ENCODE results near the gene HUNK. TPM values are rescaled to one million over a fixed set of nuclear protein-coding genes. Genes with fewer than 3 reads are reported as not detected.

Gene HUNK
- polyA plus RNA-seq, 1 donor (not counting 4 experiments of a cell fraction or from before 2014, with no cell fraction given) = 0.03 TPM

DNA sequence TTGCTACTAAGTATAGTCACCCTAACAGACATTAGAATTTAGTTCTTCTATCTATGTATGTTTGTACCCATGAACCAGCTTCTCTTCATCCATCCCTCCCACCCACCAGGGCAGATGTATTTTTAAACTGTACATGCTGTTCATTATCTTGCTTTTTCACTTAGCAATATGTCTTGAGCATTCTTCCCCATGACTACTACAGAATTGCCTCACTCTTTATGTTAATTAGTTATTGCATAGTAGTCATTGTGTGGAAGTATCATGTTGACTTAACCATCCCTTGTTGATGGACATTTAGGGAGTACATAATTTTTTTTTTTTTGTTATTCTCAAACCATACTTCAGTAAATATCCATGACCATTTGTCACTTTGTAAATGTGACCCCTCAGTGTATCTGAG lies 9.9 kb downstream of the HUNK start:
- Histone ChIP-seq H3K9me1 (ENCODE audit: control insufficient read depth, extremely low read depth, insufficient read depth, low read length) (no peaks in the 10 kb centered on the region), H3K4me1 (ENCODE audit: control insufficient read depth, extremely low read depth, insufficient read depth, low read length) (no peaks in the 10 kb centered on the region), H2AFZ (ENCODE audit: control insufficient read depth, low read length) (no peak overlapping the region), H3K27ac (ENCODE audit: control insufficient read depth, insufficient read depth, low read length) (no peak overlapping the region), H3K79me2 (ENCODE audit: control insufficient read depth, insufficient read depth, low read length) (no peaks in the 10 kb centered on the region), H4K20me1 (ENCODE audit: control insufficient read depth, extremely low read depth, insufficient read depth, low read length) (no peaks in the 10 kb centered on the region), H3K9me3 (ENCODE audit: control insufficient read depth, low read depth, low read length) (no peaks in the 10 kb centered on the region), H3K9ac (ENCODE audit: control insufficient read depth, extremely low read depth, insufficient read depth, low read length) (no peak overlapping the region), H3K27me3 (ENCODE audit: control insufficient read depth, extremely low read depth, insufficient read depth, low read length) (peaks cover 20% of the 10 kb centered on the region), H3K4me3 (ENCODE audit: control insufficient read depth in 2 of 3, extremely low read depth in 1 of 3, insufficient read depth in 2 of 3, low read depth in 1 of 3, low read length in 3 of 3) (no peak overlapping the region), H3K4me2 (ENCODE audit: control insufficient read depth, extremely low read depth, insufficient read depth, low read depth, low read length) (no peak overlapping the region), H3K36me3 (ENCODE audit: control insufficient read depth in 2 of 2, extremely low read depth in 1 of 2, insufficient read depth in 2 of 2, low read length in 2 of 2) (no peaks in the 10 kb centered on the region)
- dilution Hi-C loops (cut with MboI; ENCODE audit: extremely low pct_ligation_motif_present, low sequenced_read_pairs) = no loop called here
- TF ChIP-seq EZH2 (IDR thresholded peaks at IDR 0.05; ENCODE audit: low read length) = no peak
- TF ChIP-seq, protein P1, sequence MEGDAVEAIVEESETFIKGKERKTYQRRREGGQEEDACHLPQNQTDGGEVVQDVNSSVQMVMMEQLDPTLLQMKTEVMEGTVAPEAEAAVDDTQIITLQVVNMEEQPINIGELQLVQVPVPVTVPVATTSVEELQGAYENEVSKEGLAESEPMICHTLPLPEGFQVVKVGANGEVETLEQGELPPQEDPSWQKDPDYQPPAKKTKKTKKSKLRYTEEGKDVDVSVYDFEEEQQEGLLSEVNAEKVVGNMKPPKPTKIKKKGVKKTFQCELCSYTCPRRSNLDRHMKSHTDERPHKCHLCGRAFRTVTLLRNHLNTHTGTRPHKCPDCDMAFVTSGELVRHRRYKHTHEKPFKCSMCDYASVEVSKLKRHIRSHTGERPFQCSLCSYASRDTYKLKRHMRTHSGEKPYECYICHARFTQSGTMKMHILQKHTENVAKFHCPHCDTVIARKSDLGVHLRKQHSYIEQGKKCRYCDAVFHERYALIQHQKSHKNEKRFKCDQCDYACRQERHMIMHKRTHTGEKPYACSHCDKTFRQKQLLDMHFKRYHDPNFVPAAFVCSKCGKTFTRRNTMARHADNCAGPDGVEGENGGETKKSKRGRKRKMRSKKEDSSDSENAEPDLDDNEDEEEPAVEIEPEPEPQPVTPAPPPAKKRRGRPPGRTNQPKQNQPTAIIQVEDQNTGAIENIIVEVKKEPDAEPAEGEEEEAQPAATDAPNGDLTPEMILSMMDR (optimal IDR thresholded peaks at IDR 0.05 in 1 of 3, IDR thresholded peaks at IDR 0.05 in 1 of 3, conservative IDR thresholded peaks at IDR 0.05 in 1 of 3; ENCODE audit: extremely low read depth in 1 of 3, insufficient read depth in 2 of 3, low read length in 3 of 3) = no peak
- DNase-seq (ENCODE audit: low read depth, low spot score) (no peak), FAIRE-seq (no peak)

DNA sequence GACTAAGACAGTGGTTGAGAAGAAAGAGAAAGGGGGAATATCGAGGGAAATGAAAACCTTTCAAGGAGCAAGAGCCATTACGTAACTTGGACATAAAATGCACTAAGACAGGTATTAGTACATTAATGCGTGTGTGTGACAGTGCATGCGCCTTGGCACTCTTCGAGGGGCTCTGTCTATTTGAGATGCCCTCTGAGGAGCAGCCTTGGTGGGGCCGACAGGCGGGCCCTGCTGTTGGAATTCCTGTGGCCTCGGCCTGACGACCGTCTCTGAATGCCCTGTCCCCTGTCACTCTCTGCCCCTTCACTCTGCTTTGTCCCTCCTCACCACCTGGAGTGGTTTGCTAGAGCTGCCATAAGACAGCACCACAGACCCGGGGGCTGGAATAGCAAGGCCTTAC lies 12.3 kb downstream of the HUNK start:
- TF ChIP-seq, protein P1 (optimal IDR thresholded peaks at IDR 0.05 in 1 of 3, IDR thresholded peaks at IDR 0.05 in 1 of 3, conservative IDR thresholded peaks at IDR 0.05 in 1 of 3; ENCODE audit: extremely low read depth in 1 of 3, insufficient read depth in 2 of 3, low read length in 3 of 3) = no peak
- no peak for TF ChIP-seq EZH2 (IDR thresholded peaks at IDR 0.05; ENCODE audit: low read length)
- no peaks in the 10 kb centered on the region for H3K9me3 ChIP-seq (ENCODE audit: control insufficient read depth, low read depth, low read length)
- H3K9ac ChIP-seq (ENCODE audit: control insufficient read depth, extremely low read depth, insufficient read depth, low read length) = no peak overlapping the region
- no peak for DNase-seq (ENCODE audit: low read depth, low spot score)
- H3K9me1 ChIP-seq (ENCODE audit: control insufficient read depth, extremely low read depth, insufficient read depth, low read length) = no peaks in the 10 kb centered on the region
- no peak overlapping the region for H3K4me3 ChIP-seq (ENCODE audit: control insufficient read depth in 2 of 3, extremely low read depth in 1 of 3, insufficient read depth in 2 of 3, low read depth in 1 of 3, low read length in 3 of 3)
- H4K20me1 ChIP-seq (ENCODE audit: control insufficient read depth, extremely low read depth, insufficient read depth, low read length) = no peaks in the 10 kb centered on the region
- no peaks in the 10 kb centered on the region for H3K79me2 ChIP-seq (ENCODE audit: control insufficient read depth, insufficient read depth, low read length)
- no peak overlapping the region for H3K27ac ChIP-seq (ENCODE audit: control insufficient read depth, insufficient read depth, low read length)
- H3K4me2 ChIP-seq (ENCODE audit: control insufficient read depth, extremely low read depth, insufficient read depth, low read depth, low read length) = no peak overlapping the region
- H3K4me1 ChIP-seq (ENCODE audit: control insufficient read depth, extremely low read depth, insufficient read depth, low read length) = peaks cover 4% of the 10 kb centered on the region
- peaks cover 8% of the 10 kb centered on the region for H3K27me3 ChIP-seq (ENCODE audit: control insufficient read depth, extremely low read depth, insufficient read depth, low read length)
- dilution Hi-C loops (cut with MboI; ENCODE audit: extremely low pct_ligation_motif_present, low sequenced_read_pairs) = no loop called here
- H3K36me3 ChIP-seq (ENCODE audit: control insufficient read depth in 2 of 2, extremely low read depth in 1 of 2, insufficient read depth in 2 of 2, low read length in 2 of 2) = no peaks in the 10 kb centered on the region
- no peak for FAIRE-seq
- H2AFZ ChIP-seq (ENCODE audit: control insufficient read depth, low read length) = no peak overlapping the region
